Measurements from ENCODE around the gene STRN4.

STRN4 gene

DNA sequence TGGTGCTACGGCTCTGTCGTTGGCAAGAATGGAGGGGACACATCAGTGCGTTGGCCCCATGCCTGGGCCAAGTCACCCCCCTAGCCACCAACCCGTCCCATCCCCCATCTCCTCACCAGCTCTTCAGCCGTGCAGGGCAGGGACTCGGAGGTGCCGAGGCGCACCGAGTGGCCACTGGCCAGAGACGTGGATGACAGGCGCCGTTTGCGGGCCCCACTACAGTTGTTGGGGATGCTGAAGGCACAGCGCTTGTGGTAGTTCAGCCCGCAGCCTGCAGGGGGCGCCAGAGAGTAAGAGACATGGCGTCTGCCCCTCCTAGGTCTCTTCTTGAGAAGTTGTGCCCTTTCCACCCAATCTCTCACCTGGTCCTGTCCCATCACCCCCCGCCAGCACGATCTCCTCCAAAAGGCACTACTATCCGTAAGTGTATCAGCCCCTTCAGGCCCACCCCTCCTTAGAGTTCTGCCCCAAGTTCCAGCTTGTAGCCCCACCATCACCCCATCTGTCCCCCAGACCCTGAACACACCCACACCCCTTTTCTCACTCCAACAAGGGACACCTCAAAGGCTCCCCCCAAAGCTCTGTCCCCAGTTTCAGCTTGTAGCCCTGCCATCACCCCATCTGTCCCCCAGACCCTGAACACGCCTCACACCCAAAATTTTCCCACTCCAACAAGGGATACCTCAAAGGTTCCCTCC is 41.7 kb downstream of the STRN4 start:
- DNase-seq: no peak

DNA sequence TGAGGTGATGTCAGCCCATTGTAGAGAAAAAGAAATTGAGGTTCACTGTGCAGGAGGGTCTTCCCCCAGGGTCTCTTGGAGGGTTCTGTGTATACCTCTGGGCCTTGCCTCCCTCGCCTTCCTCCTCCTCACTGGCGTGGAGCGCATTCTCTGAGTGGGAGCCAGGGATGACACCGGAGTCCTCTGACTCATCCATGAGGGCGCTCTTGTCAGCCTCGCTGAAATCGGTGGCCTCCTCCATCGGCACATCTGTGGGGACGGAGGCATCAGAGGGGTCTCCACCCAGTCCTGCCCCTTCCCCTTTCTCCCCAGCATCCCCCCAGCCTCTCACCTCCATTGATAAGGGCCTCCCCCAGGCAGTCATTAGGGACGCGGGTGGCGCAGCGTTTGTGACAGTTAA is 45.5 kb downstream of the STRN4 start:
- DNase-seq: no peak

DNA sequence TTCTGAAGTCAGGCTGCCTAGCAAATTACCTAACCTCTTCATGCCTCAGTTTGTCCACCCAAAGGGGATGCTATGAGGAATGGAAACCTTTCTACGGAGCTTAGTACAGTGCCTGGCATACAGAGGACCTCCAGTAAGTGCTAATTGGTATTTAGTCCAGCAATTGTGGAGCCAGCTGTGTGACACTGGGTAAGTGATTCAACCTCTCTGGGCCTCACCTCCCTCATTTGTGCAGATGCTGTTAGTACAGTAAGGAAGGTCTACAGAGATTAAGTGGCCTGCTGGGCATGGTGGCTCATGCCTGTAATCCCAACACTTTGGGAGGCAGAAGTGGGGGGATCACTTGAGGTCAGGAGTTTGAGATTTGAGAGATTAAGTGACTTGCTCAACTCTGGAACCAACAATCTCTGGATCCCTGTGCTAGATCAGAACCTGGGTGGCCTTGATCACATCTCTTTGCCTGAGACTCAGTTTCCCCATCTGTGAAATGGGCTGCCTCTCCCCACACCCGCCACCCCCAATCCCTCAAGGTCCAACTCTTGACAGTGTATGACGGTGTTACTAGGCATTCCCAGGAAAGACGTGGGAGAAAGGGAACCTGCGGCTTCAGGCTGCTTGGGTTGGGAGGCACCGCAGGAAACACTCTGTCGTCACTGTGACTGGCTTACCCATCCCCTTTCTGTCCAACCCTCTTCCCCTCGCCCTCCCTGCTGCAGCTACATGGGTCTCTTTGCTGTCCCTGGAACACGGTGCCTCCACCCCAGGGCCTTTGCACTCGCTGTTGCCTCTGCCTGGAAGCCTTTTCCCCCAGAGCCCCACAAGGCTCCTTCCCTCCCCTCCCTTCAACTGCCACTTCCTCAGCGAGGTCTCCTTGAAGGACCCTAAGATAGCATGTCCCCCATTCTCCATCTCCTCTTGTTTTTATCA is 47.6 kb downstream of the STRN4 start:
- DNase-seq: no peak

DNA sequence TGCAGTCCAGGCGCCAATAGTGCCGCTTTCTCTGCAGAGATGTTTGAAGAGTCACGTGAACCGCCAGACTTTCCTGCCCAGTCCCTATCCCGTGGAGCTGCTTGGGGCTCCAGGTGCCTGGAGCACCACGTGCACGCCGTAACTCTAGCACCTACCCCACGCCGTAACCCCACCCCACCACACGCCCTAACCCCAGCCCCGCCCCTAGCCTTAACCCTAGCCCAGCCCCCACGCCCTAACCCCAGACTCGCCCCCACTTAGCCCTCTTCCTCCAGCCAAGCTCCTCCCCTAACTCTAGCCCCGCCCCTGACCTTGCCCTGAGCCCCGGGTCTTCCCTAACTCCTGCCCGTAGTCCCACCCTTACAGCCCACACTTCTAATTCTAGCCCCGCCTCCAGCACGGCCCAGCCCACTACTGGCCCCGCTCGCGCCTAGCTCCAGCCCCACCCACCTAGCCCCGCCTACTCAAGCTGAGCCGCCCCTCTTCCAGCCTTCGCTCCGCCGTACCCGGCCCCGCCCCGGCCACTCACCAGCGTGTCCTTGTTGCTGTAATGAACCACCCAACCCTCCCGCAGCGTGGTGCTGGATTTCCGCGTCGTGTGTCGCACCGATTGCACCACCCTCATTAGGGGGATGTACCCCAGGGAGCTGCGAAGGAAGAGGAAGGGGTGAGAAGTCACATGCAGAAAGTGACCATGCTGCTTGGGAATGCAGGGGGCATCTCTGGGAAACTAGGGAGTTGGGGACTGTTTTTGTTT is 48.9 kb downstream of the STRN4 start:
- peak; percentile 92 for DNase-seq

DNA sequence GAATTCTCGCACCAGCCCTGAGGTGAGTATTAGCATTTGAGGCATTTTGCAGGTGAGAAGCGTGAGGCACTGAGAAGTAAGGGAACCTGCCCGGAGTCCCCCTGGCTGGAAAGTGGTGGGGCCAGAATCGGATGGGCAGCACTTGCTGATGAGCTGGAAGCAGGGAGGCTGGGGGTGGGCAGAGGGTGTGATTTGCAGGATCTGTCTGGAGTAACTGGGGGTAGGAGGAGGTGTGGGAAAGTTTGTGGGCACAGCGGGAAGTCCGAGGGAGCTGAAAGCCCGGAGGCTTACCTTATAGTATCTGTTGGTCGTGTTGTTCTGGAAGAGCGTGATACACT is 49.4 kb downstream of the STRN4 start:
- no peak for DNase-seq

DNA sequence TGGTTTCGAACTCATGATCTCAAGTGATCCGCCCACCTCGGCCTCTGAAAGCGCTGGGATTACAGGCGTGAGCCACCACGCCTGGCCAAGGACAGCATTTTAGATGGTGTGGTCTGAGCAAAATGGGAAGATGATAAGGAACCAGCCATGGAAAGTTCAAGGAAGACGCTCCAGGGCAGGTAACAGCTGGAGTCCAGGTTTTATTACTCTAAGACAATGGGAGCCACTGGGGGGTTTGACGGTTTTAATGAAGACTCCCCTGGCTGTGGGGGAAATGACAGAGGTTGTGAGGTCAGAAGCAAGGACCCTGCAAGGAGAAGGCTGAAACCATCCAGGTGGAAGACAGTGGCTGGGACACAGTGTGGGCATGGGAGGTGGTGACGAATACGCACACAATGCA is 50.2 kb downstream of the STRN4 start:
- no peak for DNase-seq

DNA sequence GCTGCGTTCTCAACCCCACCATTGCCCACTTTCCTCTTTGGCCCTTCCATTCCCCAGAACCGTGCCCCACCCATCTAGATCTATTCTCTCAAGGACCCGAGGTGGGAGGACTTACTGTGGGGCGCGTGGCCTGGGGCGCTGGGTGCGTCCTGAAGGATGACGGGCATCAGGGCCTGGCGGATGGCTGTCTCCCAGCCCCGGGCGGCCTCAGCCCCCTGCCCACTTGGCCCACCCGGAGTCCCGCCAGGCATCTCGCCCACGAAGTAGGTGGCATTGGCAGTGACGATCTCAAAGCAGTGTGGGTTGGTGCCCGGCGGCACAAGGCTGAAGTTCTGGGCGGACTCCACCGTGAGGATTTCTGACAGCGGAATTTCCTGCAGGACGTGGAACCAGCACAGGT is 52.5 kb downstream of the STRN4 start:
- DNase-seq: no peak

DNA sequence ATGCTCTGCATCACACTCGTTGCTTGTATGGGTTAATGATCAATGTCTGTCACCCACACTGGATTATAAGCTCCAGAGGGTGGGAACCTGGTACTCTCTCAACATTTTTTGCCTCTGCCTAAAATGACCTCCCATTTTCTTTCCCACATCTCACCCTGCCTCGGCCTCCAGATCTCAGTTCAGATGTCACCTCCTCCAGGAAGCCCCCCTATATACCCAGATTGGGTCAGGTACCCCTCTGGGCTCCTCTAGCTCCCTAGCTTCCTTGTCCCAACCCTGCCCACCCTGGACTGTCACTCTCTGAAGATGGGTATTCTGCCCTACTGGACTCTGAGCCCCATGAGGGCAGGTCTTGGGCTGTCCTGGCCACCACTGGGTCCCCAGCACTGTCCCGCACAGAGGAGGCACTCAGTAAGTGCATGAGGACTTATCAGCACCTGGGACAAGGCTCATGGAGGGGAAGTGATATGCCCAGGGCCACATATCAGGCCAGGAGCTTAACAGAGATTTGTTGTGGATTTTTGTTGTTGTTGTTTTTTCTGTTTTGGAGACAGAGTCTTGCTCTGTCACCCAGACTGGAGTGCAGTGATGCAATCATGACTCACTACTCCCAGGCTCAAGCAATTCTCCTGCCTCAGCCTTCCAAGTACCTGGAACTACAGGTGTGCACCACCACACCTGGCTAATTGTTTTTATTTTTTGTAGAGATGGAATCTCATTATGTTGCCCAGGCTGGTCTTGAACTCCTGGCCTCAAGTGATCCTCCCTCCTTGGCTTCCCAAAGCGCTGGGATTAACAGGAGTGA is 53.1 kb downstream of the STRN4 start:
- DNase-seq: no peak

DNA sequence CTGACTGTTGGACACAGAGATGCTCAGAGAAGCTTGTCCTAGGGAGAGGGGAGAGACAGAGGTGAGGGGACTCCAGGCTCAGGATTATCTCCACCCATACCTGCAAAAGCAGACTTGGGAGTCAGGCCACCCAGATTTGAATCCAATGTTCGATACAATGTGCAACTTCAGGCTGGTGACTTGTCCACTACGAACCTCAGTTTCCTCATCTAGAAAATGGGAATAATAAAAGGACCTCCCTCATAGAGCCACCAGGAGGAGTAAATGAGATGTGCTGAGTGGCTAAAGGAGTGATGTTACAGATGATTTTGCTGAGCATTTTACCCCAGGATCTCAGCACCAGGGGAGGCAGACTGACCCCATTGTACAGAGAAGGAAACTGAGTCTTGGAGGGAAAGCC is 54.3 kb downstream of the STRN4 start:
- DNase-seq: no peak

DNA sequence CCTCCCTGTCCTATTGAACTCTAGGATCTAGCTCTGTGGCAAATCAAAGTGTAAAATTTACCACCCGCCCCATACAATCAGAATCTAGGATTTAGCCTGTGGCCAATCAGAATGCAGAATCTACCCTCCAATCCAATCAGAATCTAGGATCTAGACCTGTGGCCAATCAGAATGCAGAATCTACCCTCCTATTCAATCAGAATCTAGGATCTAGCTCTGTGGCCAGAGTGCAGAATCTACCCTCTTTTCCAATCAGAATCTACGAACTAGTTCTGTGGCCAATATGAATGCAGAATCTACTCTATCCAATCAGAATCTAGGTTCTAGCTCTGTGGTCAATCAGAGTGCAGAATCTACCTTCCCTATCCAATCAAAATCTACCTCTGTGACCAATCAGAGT is 55.1 kb downstream of the STRN4 start:
- DNase-seq: no peak

DNA sequence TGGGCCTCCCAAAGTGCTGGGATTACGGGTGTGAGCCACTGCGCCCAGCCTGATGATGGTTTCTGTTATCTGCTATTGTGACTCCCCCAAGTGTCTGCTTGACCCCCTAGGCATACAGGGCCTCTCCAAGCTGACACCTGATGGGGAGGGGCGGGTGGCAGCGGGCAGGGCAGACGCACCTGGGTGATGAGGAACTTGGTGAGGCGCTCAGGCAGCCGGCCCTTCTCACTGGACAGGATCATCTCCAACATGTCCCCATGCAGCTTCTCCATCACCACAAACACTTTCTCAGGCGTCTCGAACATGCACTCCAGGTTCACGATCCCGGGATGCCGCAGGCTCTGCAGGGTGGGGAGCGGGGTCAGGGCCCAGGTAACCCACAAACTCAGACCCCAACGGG is 56.9 kb downstream of the STRN4 start:
- no peak for DNase-seq

DNA sequence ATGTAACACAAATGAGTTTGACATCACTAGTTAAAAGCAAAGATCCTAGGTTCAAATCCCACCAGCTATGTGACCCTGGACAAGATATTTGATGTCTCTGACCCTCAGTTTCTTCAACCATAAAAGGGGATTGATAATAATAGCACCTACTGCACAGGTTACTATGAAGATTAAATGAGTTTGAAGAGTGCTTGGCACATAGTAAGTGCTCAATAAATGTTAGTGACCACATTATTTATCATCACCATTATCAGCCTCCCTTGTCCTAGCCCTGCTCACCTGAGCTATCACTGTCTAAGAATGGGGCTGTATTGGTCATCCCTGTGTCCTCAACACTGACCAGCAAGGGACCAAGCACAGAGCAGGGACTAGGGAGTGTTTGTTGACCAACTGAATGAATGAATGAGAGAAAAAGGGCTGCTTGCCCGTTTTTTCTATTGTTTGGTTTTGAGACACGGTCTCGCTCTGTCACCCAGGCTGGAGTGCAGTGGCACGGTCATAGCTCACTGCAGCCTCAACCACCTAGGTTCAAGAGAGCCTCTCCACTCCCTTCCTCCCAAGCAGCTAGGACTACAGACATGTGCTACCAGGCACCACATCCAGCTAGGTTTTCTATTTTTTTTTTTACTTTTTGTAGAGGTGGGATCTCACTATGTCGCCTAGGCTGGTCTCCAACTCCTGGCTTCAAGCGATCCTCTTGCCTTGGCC is 58.7 kb downstream of the STRN4 start:
- DNase-seq: no peak

DNA sequence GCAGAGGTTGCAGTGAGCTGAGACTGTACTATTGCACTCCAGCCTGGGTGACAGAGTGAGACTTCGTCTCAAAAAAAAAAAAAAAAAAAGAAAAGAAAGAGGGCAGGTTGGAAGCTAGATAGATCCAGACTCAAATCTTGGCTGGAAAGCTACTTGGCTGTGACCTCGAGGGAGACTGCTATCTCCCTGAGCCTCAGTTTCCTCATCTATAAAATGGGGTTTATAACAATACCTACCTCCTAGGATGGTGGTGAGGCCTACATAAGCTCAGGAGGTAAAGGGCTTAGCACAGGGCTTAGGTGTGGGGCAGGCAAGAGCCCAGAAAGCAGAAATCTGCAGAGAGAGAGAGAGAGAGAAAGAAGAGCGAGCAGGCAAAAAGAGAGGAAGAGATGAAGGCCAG is 61.1 kb downstream of the STRN4 start:
- no peak for DNase-seq

DNA sequence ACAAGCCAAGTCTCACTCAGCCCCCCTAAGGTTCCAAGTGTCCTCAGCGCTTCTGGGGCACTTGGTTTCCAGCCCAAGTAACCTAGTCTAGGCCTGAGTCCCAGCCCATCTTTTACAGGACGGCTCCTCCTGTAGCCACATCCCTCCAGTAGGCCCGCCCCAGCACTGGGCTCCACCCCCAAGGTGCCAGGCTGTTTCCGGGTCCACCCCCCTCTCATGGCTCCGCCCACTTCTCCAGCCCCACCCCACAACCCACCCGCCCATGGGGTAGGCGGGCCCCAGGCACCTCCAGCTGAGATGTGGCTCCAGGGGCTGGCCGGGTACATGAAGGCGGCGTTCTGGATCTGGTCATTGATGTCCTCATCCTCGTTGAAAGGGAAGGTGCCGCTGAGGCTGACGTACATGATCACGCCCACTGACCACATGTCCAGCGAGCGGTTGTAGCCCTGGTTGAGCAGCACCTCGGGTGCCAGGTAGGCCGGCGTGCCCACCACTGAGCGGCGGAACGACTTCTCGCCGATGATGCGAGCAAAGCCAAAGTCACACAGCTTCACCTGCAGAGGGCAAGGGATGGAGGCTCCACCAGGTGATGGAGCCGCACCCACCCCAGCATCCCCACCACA is 68.0 kb downstream of the STRN4 start:
- DNase-seq: no peak

DNA sequence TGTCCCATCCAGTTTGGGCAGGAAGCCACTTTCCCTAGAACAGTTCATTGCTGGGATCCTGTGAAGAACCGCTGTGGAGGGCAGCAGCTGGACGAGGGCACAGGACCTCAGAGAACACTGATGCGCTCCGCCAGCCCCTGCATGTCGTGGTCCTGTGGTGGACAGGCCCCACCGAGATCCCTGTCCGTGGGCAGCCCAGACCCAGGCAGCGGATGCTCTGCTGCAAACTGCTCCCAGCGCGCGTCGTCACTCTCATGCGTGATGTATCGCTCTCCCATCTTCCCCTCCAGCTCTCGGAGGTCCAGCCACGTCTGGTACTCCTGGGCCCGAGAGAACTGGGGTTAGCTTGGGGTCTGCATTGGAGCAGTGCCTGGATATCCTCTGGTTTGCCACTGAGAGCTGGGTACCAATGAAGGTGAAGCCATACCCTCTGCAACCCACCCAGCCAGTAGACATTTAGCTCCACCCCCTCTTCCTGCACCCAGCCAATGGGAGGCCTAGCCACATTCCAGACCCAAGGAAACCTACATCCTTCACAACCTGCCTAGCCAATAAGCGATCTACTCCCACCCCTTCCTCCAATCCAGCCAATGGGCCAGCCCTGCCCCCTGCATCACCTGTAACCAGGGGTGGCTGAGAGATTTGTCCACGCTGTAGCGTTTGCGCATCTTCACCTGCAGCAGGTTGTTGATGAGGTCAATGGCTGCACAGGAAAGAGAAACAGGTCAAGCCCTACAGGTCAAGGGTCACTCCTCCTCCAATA is 71.7 kb downstream of the STRN4 start:
- peak; percentile 90 for DNase-seq

DNA sequence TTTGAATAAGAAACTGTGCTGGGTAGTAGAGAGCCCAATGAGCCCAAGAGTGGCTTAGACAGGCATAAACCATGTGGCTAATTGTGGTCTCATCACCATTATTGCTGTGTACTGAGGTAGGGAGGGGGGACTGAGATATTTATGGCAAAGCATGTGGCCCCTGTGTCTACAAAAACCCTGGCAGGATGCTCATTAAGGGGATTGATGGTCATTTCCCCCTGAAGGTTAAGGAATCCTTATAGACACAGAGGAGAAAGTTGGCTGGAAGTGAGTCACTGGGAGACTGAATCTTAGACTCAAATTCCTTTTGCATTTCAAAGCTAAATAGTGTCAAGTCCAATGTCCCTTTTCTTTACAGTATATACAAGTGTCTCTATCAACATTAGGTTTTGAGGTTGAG is 75.4 kb downstream of the STRN4 start:
- DNase-seq: no peak
